Measurements from ENCODE around the gene RPTOR.

DNA sequence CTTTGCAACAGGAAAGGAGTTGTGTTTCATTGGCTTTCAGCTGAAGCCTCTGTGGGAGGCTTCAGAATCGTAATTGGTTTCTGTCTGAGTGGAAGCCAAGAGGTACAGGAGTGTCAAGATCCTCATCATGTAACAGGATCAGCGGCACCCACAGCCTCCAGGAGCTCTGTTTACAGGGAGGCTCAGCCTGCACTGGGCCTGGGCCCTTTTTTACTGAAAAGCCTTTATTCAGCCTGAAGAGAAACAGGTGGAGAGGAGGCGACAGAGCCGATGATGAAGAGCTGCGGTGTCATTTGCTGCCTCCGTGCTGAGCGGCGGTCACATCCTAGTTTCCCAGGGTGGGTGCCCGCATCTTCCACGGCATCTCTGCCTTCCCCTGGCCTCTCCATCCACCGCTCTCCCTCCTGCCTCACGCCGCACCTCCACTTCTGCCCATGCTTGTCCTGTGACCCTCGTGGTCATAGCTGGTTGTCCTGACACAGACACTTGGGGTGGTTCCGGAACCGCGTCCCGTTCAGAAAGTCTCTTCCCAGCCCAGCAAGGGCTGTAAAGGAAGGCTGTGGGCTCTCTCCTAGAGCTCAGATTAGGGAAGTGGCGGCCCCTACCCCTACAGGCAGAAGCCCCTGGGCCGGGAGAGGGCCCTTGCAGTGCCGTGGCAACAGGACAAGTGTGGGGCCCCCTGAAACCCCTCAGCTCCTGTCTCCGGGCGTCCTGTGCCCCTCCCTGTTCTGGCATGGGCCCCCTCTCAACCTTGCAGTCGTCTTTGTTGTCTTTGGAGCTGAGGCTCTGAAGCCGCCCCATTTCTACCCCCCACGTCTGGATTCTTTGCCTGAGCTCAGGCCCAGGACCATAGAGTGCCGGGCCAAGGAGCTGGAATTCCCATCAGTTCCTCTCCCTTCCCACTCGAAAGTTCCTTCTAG is 393.1 kb downstream of the RPTOR start:
- TF ChIP-seq, protein P1, sequence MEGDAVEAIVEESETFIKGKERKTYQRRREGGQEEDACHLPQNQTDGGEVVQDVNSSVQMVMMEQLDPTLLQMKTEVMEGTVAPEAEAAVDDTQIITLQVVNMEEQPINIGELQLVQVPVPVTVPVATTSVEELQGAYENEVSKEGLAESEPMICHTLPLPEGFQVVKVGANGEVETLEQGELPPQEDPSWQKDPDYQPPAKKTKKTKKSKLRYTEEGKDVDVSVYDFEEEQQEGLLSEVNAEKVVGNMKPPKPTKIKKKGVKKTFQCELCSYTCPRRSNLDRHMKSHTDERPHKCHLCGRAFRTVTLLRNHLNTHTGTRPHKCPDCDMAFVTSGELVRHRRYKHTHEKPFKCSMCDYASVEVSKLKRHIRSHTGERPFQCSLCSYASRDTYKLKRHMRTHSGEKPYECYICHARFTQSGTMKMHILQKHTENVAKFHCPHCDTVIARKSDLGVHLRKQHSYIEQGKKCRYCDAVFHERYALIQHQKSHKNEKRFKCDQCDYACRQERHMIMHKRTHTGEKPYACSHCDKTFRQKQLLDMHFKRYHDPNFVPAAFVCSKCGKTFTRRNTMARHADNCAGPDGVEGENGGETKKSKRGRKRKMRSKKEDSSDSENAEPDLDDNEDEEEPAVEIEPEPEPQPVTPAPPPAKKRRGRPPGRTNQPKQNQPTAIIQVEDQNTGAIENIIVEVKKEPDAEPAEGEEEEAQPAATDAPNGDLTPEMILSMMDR (IDR thresholded peaks at IDR 0.05 in 4 of 5, conservative IDR thresholded peaks at IDR 0.05 in 1 of 5) = no peak
- TF ChIP-seq POLR2A (IDR thresholded peaks at IDR 0.05) = no peak

Data from gastrocnemius medialis (tissue), 4 donors.